DND-41 (cell line): ENCODE measurements around the gene COL23A1.

Experiments
- ATAC-seq: fragments of 200-7000 bp; cut with Tn5 transposase; 3 replicates; pipeline ENCODE4 v1.9.1; 2021; ENCODE audit warnings: low read depth; ENCODE audit not compliant: insufficient read depth
- DNase-seq: peaks from one replicate; pipeline ENCODE4 v3.0.0-alpha.2; 2020
- H2AFZ ChIP-seq: 2 replicates; pipeline ENCODE4 v1.6.0; 2012; ENCODE audit warnings: low read depth, low read length
- H3K27ac ChIP-seq: 2 replicates; pipeline ENCODE4 v1.5.1; 2012; ENCODE audit warnings: low read length, inconsistent platforms
- H3K27me3 ChIP-seq: fragments of 200-600 bp; sonication (generic); 2 replicates; pipeline ENCODE4 v1.6.0; 2012; ENCODE audit warnings: low read length, mild to moderate bottlenecking, inconsistent platforms; ENCODE audit not compliant: insufficient read depth, poor library complexity
- H3K36me3 ChIP-seq: 2 replicates; pipeline ENCODE4 v1.5.1; 2012; ENCODE audit warnings: low read length, inconsistent platforms; ENCODE audit not compliant: insufficient read depth
- H3K4me1 ChIP-seq: 2 replicates; pipeline ENCODE4 v1.5.1; 2012; ENCODE audit warnings: mild to moderate bottlenecking, low read length; ENCODE audit not compliant: insufficient read depth
- H3K4me2 ChIP-seq: 2 replicates; pipeline ENCODE4 v1.6.0; 2012; ENCODE audit warnings: mild to moderate bottlenecking, moderate library complexity, low read length, inconsistent platforms; ENCODE audit not compliant: insufficient read depth
- H3K4me3 ChIP-seq, 2 experiments: fragments of 200-600 bp in 1 of 2; shearing (Covaris generic) in 1 of 2; 2 replicates each; pipeline ENCODE4 v1.5.1; 2012 to 2016; ENCODE audit warnings: inconsistent platforms in 2 of 2, low read length in 2 of 2, mild to moderate bottlenecking in 2 of 2, low read depth in 1 of 2, moderate library complexity in 1 of 2
- H3K79me2 ChIP-seq: 2 replicates; pipeline ENCODE4 v1.6.0; 2012; ENCODE audit warnings: low read length, inconsistent platforms; ENCODE audit not compliant: insufficient read depth
- H3K9ac ChIP-seq: 2 replicates; pipeline ENCODE4 v1.6.0; 2012; ENCODE audit warnings: low read depth, mild to moderate bottlenecking, inconsistent platforms, low read length, moderate library complexity
- H3K9me3 ChIP-seq: 2 replicates; pipeline ENCODE4 v1.5.1; 2012; ENCODE audit warnings: low read length, moderate library complexity, mild to moderate bottlenecking, inconsistent platforms; ENCODE audit not compliant: insufficient read depth, severe bottlenecking
- H4K20me1 ChIP-seq: 2 replicates; pipeline ENCODE4 v1.6.0; 2012; ENCODE audit warnings: low read length; ENCODE audit not compliant: insufficient read depth
- EZH2 ChIP-seq: IDR thresholded peaks from 3 replicates; pipeline ENCODE4 v1.6.1; 2012; ENCODE audit warnings: borderline replicate concordance, low read depth, mild to moderate bottlenecking, moderate library complexity, low read length, inconsistent platforms; ENCODE audit not compliant: severe bottlenecking
- TF ChIP-seq, protein P1 (sequence below): IDR thresholded peaks from 2 replicates; pipeline ENCODE4 v1.5.1; 2012; ENCODE audit warnings: borderline replicate concordance, low read length, moderate library complexity, mild to moderate bottlenecking; ENCODE audit not compliant: poor library complexity, severe bottlenecking; ENCODE audit errors: extremely low read depth

COL23A1 gene

DNA sequence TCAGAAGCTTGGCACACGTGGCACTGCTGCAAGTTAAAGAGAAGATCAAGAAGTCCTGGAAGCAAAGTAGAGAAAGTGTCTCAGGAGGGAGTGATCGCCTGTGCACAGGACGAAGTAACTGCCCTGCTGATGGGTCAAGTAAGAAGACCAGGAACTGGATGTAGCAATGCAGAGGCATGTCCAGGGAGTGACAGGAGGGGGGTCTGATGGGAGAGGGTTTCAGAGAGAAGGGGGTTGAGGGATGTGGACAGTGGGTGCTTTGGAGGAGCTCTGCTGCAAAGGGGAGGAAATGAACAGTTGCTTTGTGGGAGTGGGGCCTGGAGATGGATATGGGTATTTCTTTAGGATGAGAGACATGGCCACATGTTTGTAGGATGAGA is 297.4 kb downstream of the COL23A1 start:
- Histone ChIP-seq H3K9ac (no peak overlapping the region), H3K79me2 (no peaks in the 10 kb centered on the region), H2AFZ (no peak overlapping the region), H3K4me3 (no peak overlapping the region), H3K4me2 (no peak overlapping the region), H3K36me3 (no peaks in the 10 kb centered on the region), H3K4me1 (no peaks in the 10 kb centered on the region), H3K27ac (no peak overlapping the region), H3K9me3 (no peaks in the 10 kb centered on the region), H3K27me3 (no peaks in the 10 kb centered on the region), H4K20me1 (no peaks in the 10 kb centered on the region)
- no peak for TF ChIP-seq EZH2
- TF ChIP-seq, protein P1, sequence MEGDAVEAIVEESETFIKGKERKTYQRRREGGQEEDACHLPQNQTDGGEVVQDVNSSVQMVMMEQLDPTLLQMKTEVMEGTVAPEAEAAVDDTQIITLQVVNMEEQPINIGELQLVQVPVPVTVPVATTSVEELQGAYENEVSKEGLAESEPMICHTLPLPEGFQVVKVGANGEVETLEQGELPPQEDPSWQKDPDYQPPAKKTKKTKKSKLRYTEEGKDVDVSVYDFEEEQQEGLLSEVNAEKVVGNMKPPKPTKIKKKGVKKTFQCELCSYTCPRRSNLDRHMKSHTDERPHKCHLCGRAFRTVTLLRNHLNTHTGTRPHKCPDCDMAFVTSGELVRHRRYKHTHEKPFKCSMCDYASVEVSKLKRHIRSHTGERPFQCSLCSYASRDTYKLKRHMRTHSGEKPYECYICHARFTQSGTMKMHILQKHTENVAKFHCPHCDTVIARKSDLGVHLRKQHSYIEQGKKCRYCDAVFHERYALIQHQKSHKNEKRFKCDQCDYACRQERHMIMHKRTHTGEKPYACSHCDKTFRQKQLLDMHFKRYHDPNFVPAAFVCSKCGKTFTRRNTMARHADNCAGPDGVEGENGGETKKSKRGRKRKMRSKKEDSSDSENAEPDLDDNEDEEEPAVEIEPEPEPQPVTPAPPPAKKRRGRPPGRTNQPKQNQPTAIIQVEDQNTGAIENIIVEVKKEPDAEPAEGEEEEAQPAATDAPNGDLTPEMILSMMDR = no peak
- DNase-seq (no peak), ATAC-seq (no peak)

GRCh38 chr5:178291969-178292825 is 298.0 kb downstream of the COL23A1 start:
- H3K27ac ChIP-seq = no peak overlapping the region
- no peaks in the 10 kb centered on the region for H3K9me3 ChIP-seq
- no peaks in the 10 kb centered on the region for H4K20me1 ChIP-seq
- H3K36me3 ChIP-seq = no peaks in the 10 kb centered on the region
- H3K9ac ChIP-seq = no peak overlapping the region
- no peaks in the 10 kb centered on the region for H3K27me3 ChIP-seq
- H3K4me1 ChIP-seq = no peaks in the 10 kb centered on the region
- no peak overlapping the region for H3K4me3 ChIP-seq
- H3K79me2 ChIP-seq = no peaks in the 10 kb centered on the region
- TF ChIP-seq, protein P1 = no peak
- TF ChIP-seq EZH2 = no peak
- H2AFZ ChIP-seq = no peak overlapping the region
- ATAC-seq (no peak), DNase-seq (no peak)
- H3K4me2 ChIP-seq = no peak overlapping the region

GRCh38 chr5:178291161-178291561 is 299.0 kb downstream of the COL23A1 start:
- Histone ChIP-seq H3K36me3 (no peaks in the 10 kb centered on the region), H3K9me3 (no peaks in the 10 kb centered on the region), H3K27ac (no peak overlapping the region), H3K9ac (no peak overlapping the region), H2AFZ (no peak overlapping the region), H4K20me1 (no peaks in the 10 kb centered on the region), H3K27me3 (no peaks in the 10 kb centered on the region), H3K4me1 (no peaks in the 10 kb centered on the region), H3K79me2 (no peaks in the 10 kb centered on the region), H3K4me3 (no peak overlapping the region), H3K4me2 (no peak overlapping the region)
- DNase-seq (no peak), ATAC-seq (no peak)
- TF ChIP-seq, protein P1 = no peak
- TF ChIP-seq EZH2 = no peak
